ENCODE measurements around the gene SSTR5. TPM values are rescaled to one million over a fixed set of nuclear protein-coding genes. Genes with fewer than 3 reads are reported as not detected.

SSTR5 gene
- total RNA-seq, 2 donors from 2014 or later = 2.3 TPM; not detected in 1

DNA sequence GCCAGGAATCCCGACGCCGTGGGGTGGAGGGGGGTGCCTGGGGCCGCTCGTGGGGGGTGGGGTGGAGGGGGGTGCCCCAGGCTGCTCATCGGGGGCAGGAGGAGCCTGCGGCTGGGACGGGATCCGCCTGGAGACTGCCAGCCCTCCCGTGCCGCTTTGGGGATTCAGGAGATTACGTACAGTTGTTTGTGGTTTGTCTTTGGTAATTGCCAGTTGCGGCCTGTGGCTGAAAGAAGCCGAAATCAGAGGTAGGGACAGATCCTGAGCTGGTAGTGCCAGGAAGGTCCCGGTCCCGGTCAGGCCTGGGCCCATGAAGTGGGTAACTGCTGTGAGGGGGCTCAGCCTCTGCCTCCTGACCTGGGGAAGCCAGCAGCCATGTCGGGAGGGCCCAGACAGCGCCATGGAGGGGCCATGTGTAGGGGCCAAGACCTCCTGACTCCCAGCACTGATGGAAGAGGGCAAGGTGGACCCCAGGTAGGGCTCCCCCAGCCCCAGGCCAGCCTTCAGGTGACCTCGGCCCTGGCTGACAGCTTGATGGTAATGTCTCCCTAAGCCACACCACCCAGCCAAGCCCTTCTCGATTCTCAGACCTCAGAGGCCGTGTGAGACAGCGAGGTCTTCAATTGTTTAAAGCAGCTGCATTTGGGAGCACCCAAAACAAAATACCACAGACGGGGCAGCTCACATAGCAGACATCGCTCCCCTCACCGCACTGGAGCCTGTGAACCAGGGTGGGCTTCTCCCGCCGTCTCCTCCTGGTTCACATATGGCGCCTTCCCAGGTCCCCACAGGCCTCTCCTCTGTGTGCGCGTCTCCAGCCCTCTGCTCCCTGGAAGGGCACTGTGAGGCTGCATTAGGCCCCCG lies 34.9 kb upstream of the SSTR5 start:
- WGBS, 2 donors = 73 to 80% methylated on average over 7 to 30 of the region's 31 CpGs
- no peak for TF ChIP-seq POLR2A (IDR thresholded peaks at IDR 0.05)
- TF ChIP-seq, protein P1, sequence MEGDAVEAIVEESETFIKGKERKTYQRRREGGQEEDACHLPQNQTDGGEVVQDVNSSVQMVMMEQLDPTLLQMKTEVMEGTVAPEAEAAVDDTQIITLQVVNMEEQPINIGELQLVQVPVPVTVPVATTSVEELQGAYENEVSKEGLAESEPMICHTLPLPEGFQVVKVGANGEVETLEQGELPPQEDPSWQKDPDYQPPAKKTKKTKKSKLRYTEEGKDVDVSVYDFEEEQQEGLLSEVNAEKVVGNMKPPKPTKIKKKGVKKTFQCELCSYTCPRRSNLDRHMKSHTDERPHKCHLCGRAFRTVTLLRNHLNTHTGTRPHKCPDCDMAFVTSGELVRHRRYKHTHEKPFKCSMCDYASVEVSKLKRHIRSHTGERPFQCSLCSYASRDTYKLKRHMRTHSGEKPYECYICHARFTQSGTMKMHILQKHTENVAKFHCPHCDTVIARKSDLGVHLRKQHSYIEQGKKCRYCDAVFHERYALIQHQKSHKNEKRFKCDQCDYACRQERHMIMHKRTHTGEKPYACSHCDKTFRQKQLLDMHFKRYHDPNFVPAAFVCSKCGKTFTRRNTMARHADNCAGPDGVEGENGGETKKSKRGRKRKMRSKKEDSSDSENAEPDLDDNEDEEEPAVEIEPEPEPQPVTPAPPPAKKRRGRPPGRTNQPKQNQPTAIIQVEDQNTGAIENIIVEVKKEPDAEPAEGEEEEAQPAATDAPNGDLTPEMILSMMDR (IDR thresholded peaks at IDR 0.05) = no peak
- H3K36me3 ChIP-seq (replicated peaks in 1 of 2; ENCODE audit: insufficient read depth in 1 of 2, low read depth in 2 of 2) = no peaks in the 10 kb centered on the region

DNA sequence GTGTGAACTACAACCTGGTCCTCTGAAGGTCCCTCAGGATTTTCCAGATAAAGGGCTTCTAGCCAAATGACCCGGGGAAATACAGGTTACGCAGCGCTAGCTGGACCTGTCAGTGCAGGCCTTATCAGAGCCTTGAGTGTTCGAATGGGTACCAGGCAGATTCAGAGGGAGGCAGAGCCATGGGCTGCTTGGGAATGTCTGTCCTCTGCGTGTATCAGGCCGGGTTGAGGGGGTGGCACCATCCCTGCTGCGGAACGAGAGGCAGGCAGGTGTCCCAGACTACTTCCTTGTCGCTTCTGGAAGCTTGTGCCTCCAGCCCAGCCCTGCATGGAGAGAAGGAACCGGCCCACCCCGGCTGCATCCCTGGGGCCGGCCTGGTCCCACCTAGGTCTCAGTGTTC lies 33.6 kb upstream of the SSTR5 start:
- H3K9me3 ChIP-seq = peaks cover 0 to 5% (median 0%) of the 10 kb centered on the region in 3 donors
- H3K27me3 ChIP-seq = no peaks in the 10 kb centered on the region
- 73% methylated on average over 10 of the region's 12 CpGs; no CpG with 5 or more reads in 1 of the 2 donors for WGBS, 2 donors

More for the DNA sequence above, 34.9 kb upstream of the SSTR5 start:
- no peak overlapping the region for H3K4me3 ChIP-seq
- H3K27me3 ChIP-seq = no peaks in the 10 kb centered on the region
- ATAC-seq (no peak), DNase-seq (no peak)
- intact Hi-C loops (cut with DNase I) = no loop called here
- no peak overlapping the region for H3K27ac ChIP-seq
- peaks cover 0 to 5% (median 0%) of the 10 kb centered on the region in 3 donors for H3K9me3 ChIP-seq
- H3K4me1 ChIP-seq = no peaks in the 10 kb centered on the region

DNA sequence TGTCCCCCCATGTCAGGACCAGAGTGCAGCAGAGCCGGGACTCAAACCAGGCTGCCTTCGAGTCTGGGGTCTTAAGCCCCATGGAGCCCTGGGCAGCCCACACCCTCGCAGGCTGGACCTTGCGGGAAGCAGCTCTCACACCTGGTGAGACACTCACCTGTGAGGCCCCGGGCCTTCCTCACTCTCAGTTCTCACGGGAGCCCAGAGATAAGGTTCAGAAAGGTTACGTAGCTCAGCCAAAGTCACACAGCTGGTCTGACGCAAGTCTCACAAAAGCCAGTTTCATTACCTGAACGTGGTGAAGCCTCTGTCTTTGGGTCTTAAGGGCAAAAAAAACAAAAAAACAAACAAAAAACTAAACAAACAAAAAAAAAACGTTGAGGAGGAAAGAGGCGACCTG lies 32.8 kb upstream of the SSTR5 start:
- Histone ChIP-seq H3K36me3 (replicated peaks in 1 of 2; ENCODE audit: insufficient read depth in 1 of 2, low read depth in 2 of 2) (no peaks in the 10 kb centered on the region), H3K27ac (no peak overlapping the region)
- intact Hi-C loops (cut with DNase I) = no loop called here

More for the DNA sequence above, 33.6 kb upstream of the SSTR5 start:
- no peaks in the 10 kb centered on the region for H3K4me1 ChIP-seq
- no peaks in the 10 kb centered on the region for H3K36me3 ChIP-seq (replicated peaks in 1 of 2; ENCODE audit: insufficient read depth in 1 of 2, low read depth in 2 of 2)
- no peak for DNase-seq
- no peak for TF ChIP-seq POLR2A (IDR thresholded peaks at IDR 0.05)
- TF ChIP-seq, protein P1 (IDR thresholded peaks at IDR 0.05) = no peak
- H3K27ac ChIP-seq = no peak overlapping the region
- ATAC-seq = no peak
- intact Hi-C loops (cut with DNase I) = no loop called here
- no peak overlapping the region for H3K4me3 ChIP-seq

DNA sequence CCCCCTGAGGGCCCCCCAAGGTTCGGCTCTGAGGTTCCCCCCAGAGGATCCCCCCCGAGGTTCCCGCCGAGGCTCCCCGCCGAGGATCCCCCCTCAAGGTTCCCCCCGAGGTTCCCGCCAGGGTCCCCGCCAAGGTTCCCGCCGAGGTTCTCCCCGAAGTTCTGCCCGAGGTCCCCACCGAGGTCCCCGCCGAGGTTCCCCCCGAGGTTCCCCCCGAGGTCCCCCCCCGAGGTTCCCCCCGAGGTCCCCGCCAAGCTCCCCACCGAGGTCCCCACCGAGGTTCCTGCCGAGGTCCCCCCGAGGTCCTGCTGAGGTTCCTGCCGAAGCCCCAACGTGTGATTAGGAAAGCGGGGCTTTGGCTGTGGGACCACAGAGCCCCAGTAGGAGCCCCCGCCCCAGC lies 32.2 kb upstream of the SSTR5 start:
- Histone ChIP-seq H3K4me1 (no peaks in the 10 kb centered on the region), H3K27ac (no peak overlapping the region), H3K9me3 (peaks cover 0 to 5% (median 0%) of the 10 kb centered on the region in 3 donors), H3K4me3 (no peak overlapping the region), H3K36me3 (replicated peaks in 1 of 2; ENCODE audit: insufficient read depth in 1 of 2, low read depth in 2 of 2) (no peaks in the 10 kb centered on the region), H3K27me3 (no peaks in the 10 kb centered on the region)
- DNase-seq = no peak
- 78 to 86% methylated on average over 23 to 29 of the region's 29 CpGs for WGBS, 2 donors
- TF ChIP-seq POLR2A (IDR thresholded peaks at IDR 0.05) = no peak
- TF ChIP-seq, protein P1 (IDR thresholded peaks at IDR 0.05) = no peak
- intact Hi-C loops (cut with DNase I) = no loop called here
- ATAC-seq = no peak

More for the DNA sequence above, 32.8 kb upstream of the SSTR5 start:
- Histone ChIP-seq H3K4me1 (no peaks in the 10 kb centered on the region), H3K27me3 (no peaks in the 10 kb centered on the region), H3K4me3 (no peak overlapping the region), H3K9me3 (peaks cover 0 to 5% (median 0%) of the 10 kb centered on the region in 3 donors)
- DNase-seq (no peak), ATAC-seq (no peak)
- TF ChIP-seq, protein P1 (IDR thresholded peaks at IDR 0.05) = no peak
- no peak for TF ChIP-seq POLR2A (IDR thresholded peaks at IDR 0.05)
- WGBS, 2 donors = 33 to 48% methylated on average over 6 to 11 of the region's 11 CpGs
